ENCODE data around the gene WBP1L.

GRCh38 chr10:102785818-102786217 lies 42.1 kb downstream of the WBP1L start:
- TF ChIP-seq CTCF (IDR thresholded peaks at IDR 0.05; ENCODE audit: poor library complexity, severe bottlenecking) = no peak
- TF ChIP-seq EP300 (conservative IDR thresholded peaks at IDR 0.05; ENCODE audit: poor library complexity, severe bottlenecking) = no peak
- TF ChIP-seq EZH2 (IDR thresholded peaks at IDR 0.05; ENCODE audit: borderline replicate concordance, insufficient read depth, low read length, poor library complexity, severe bottlenecking) = no peak
- no peak for TF ChIP-seq REST (IDR thresholded peaks at IDR 0.05; ENCODE audit: borderline replicate concordance)
- no peak for TF ChIP-seq MXI1 (conservative IDR thresholded peaks at IDR 0.05; ENCODE audit: poor library complexity, severe bottlenecking)
- no peak for TF ChIP-seq POLR2AphosphoS5 (IDR thresholded peaks at IDR 0.05)
- TF ChIP-seq RAD21 (conservative IDR thresholded peaks at IDR 0.05) = no peak
- no peak for TF ChIP-seq TAF1 (IDR thresholded peaks at IDR 0.05; ENCODE audit: low read depth)
- TF ChIP-seq SMC3 (conservative IDR thresholded peaks at IDR 0.05; ENCODE audit: poor library complexity) = no peak
